Measurements from ENCODE around the gene EZR. TPM values are rescaled to one million over a fixed set of nuclear protein-coding genes. Genes with fewer than 3 reads are reported as not detected.
A peak's percentile ranks its signal among the peaks of the same experiment; 100 is the strongest.
"Not testable (repeated sequence)": the region's sequence is repeated elsewhere in the genome, so short reads cannot be mapped to it uniquely, and the experiment has no call there.

The EZR gene
- polyA plus RNA-seq, 4 donors = 172 to 755 (median 479) TPM

GRCh38 chr6:158830736-158831135 lies 11.6 kb upstream of the EZR start:
- H3K4me3 ChIP-seq (ENCODE audit: low read depth in 1 of 3, low read length in 3 of 3) = no peak overlapping the region
- H3K4me1 ChIP-seq (ENCODE audit: control insufficient read depth in 3 of 3, insufficient read depth in 2 of 3, low read depth in 1 of 3, low read length in 2 of 3) = peaks cover 0 to 16% (median 0%) of the 10 kb centered on the region in 3 donors
- no peak overlapping the region for H3K27ac ChIP-seq (ENCODE audit: low read depth in 1 of 3, low read length in 2 of 3)
- DNase-seq (no peak), FAIRE-seq (no peak)
- no peaks in the 10 kb centered on the region for H3K27me3 ChIP-seq (ENCODE audit: control insufficient read depth in 3 of 3, insufficient read depth in 3 of 3, low read length in 3 of 3)
- no peaks in the 10 kb centered on the region for H3K9me3 ChIP-seq (ENCODE audit: control insufficient read depth in 2 of 2, insufficient read depth in 1 of 2, low read depth in 1 of 2, low read length in 1 of 2)
- WGBS, 3 donors = 95 to 97% (median 97%) methylated on average over 13 of the region's 13 CpGs
- no peaks in the 10 kb centered on the region for H3K36me3 ChIP-seq (ENCODE audit: control insufficient read depth in 3 of 3, insufficient read depth in 2 of 3, low read depth in 1 of 3, low read length in 3 of 3)

GRCh38 chr6:158828807-158829206 lies 9.6 kb upstream of the EZR start:
- Histone ChIP-seq H3K36me3 (ENCODE audit: control insufficient read depth in 3 of 3, insufficient read depth in 2 of 3, low read depth in 1 of 3, low read length in 3 of 3) (no peaks in the 10 kb centered on the region), H3K9me3 (ENCODE audit: control insufficient read depth in 2 of 2, insufficient read depth in 1 of 2, low read depth in 1 of 2, low read length in 1 of 2) (no peaks in the 10 kb centered on the region)

GRCh38 chr6:158826819-158827501 lies 7.8 kb upstream of the EZR start:
- no peak for DNase-seq
- Histone ChIP-seq H3K27ac (ENCODE audit: low read depth in 1 of 3, low read length in 2 of 3) (peak overlapping the region in 1 of 3 donors; percentile 26), H3K4me3 (ENCODE audit: low read depth in 1 of 3, low read length in 3 of 3) (no peak overlapping the region), H3K36me3 (ENCODE audit: control insufficient read depth in 3 of 3, insufficient read depth in 2 of 3, low read depth in 1 of 3, low read length in 3 of 3) (no peaks in the 10 kb centered on the region), H3K9me3 (ENCODE audit: control insufficient read depth in 2 of 2, insufficient read depth in 1 of 2, low read depth in 1 of 2, low read length in 1 of 2) (no peaks in the 10 kb centered on the region), H3K27me3 (ENCODE audit: control insufficient read depth in 3 of 3, insufficient read depth in 3 of 3, low read length in 3 of 3) (no peaks in the 10 kb centered on the region), H3K4me1 (ENCODE audit: control insufficient read depth in 3 of 3, insufficient read depth in 2 of 3, low read depth in 1 of 3, low read length in 2 of 3) (peaks cover 0 to 10% (median 0%) of the 10 kb centered on the region in 3 donors)
- 75 to 86% (median 82%) methylated on average over 4 of the region's 4 CpGs for WGBS, 3 donors
- no peak for FAIRE-seq

More at GRCh38 chr6:158828807-158829206, 9.6 kb upstream of the EZR start:
- H3K4me1 ChIP-seq (ENCODE audit: control insufficient read depth in 3 of 3, insufficient read depth in 2 of 3, low read depth in 1 of 3, low read length in 2 of 3) = peaks cover 0 to 10% (median 0%) of the 10 kb centered on the region in 3 donors
- no peak for DNase-seq
- H3K27me3 ChIP-seq (ENCODE audit: control insufficient read depth in 3 of 3, insufficient read depth in 3 of 3, low read length in 3 of 3) = no peaks in the 10 kb centered on the region
- no peak overlapping the region for H3K27ac ChIP-seq (ENCODE audit: low read depth in 1 of 3, low read length in 2 of 3)
- no peak overlapping the region for H3K4me3 ChIP-seq (ENCODE audit: low read depth in 1 of 3, low read length in 3 of 3)
- WGBS, 3 donors = 73 to 82% (median 76%) methylated on average over 7 of the region's 7 CpGs
- FAIRE-seq = no peak

GRCh38 chr6:158825951-158826306 lies 6.8 kb upstream of the EZR start:
- Histone ChIP-seq H3K27ac (ENCODE audit: low read depth in 1 of 3, low read length in 2 of 3) (no peak overlapping the region), H3K4me3 (ENCODE audit: low read depth in 1 of 3, low read length in 3 of 3) (no peak overlapping the region), H3K27me3 (ENCODE audit: control insufficient read depth in 3 of 3, insufficient read depth in 3 of 3, low read length in 3 of 3) (no peaks in the 10 kb centered on the region), H3K4me1 (ENCODE audit: control insufficient read depth in 3 of 3, insufficient read depth in 2 of 3, low read depth in 1 of 3, low read length in 2 of 3) (peaks cover 0 to 8% (median 0%) of the 10 kb centered on the region in 3 donors), H3K9me3 (ENCODE audit: control insufficient read depth in 2 of 2, insufficient read depth in 1 of 2, low read depth in 1 of 2, low read length in 1 of 2) (no peaks in the 10 kb centered on the region), H3K36me3 (ENCODE audit: control insufficient read depth in 3 of 3, insufficient read depth in 2 of 3, low read depth in 1 of 3, low read length in 3 of 3) (no peaks in the 10 kb centered on the region)
- peak in 1 of 2 donors; percentile 36 for DNase-seq
- FAIRE-seq = no peak
- WGBS, 3 donors = 64 to 84% (median 66%) methylated on average over 9 of the region's 9 CpGs

- DNase-seq (peak in 1 of 2 donors; percentile 39), FAIRE-seq (no peak)
- Histone ChIP-seq H3K9me3 (ENCODE audit: control insufficient read depth in 2 of 2, insufficient read depth in 1 of 2, low read depth in 1 of 2, low read length in 1 of 2) (no peaks in the 10 kb centered on the region), H3K27ac (ENCODE audit: low read depth in 1 of 3, low read length in 2 of 3) (no peak overlapping the region), H3K27me3 (ENCODE audit: control insufficient read depth in 3 of 3, insufficient read depth in 3 of 3, low read length in 3 of 3) (no peaks in the 10 kb centered on the region), H3K4me1 (ENCODE audit: control insufficient read depth in 3 of 3, insufficient read depth in 2 of 3, low read depth in 1 of 3, low read length in 2 of 3) (peaks cover 0 to 8% (median 0%) of the 10 kb centered on the region in 3 donors), H3K4me3 (ENCODE audit: low read depth in 1 of 3, low read length in 3 of 3) (no peak overlapping the region), H3K36me3 (ENCODE audit: control insufficient read depth in 3 of 3, insufficient read depth in 2 of 3, low read depth in 1 of 3, low read length in 3 of 3) (no peaks in the 10 kb centered on the region)
- WGBS, 3 donors = 80 to 85% (median 84%) methylated on average over 13 of the region's 13 CpGs
Measured at GRCh38 chr6:158825038-158825950, 6.1 kb upstream of the EZR start.

GRCh38 chr6:158823616-158824015 lies 4.4 kb upstream of the EZR start:
- not testable (repeated sequence) for DNase-seq; H3K9me3 ChIP-seq (ENCODE audit: control insufficient read depth in 2 of 2, insufficient read depth in 1 of 2, low read depth in 1 of 2, low read length in 1 of 2); H3K36me3 ChIP-seq (ENCODE audit: control insufficient read depth in 3 of 3, insufficient read depth in 2 of 3, low read depth in 1 of 3, low read length in 3 of 3); H3K4me3 ChIP-seq (ENCODE audit: low read depth in 1 of 3, low read length in 3 of 3); FAIRE-seq; H3K27ac ChIP-seq (ENCODE audit: low read depth in 1 of 3, low read length in 2 of 3); H3K27me3 ChIP-seq (ENCODE audit: control insufficient read depth in 3 of 3, insufficient read depth in 3 of 3, low read length in 3 of 3)
- WGBS, 3 donors = 96 to 98% (median 98%) methylated on average over 4 of the region's 4 CpGs
- peaks cover 0 to 12% (median 0%) of the 10 kb centered on the region in 3 donors for H3K4me1 ChIP-seq (ENCODE audit: control insufficient read depth in 3 of 3, insufficient read depth in 2 of 3, low read depth in 1 of 3, low read length in 2 of 3)

GRCh38 chr6:158819977-158820622 lies 932 bp upstream of the EZR start:
- peaks cover 0 to 3% of the 10 kb centered on the region in 2 donors for H3K9me3 ChIP-seq (ENCODE audit: control insufficient read depth in 2 of 2, insufficient read depth in 1 of 2, low read depth in 1 of 2, low read length in 1 of 2)
- no peaks in the 10 kb centered on the region for H3K27me3 ChIP-seq (ENCODE audit: control insufficient read depth in 3 of 3, insufficient read depth in 3 of 3, low read length in 3 of 3)
- peaks cover 0 to 4% (median 0%) of the 10 kb centered on the region in 3 donors for H3K4me1 ChIP-seq (ENCODE audit: control insufficient read depth in 3 of 3, insufficient read depth in 2 of 3, low read depth in 1 of 3, low read length in 2 of 3)
- no peak for FAIRE-seq
- WGBS, 3 donors = 84 to 90% (median 86%) methylated on average over 6 of the region's 6 CpGs
- H3K4me3 ChIP-seq (ENCODE audit: low read depth in 1 of 3, low read length in 3 of 3) = no peak overlapping the region
- peak in 1 of 2 donors; percentile 51 for DNase-seq
- peak overlapping the region in 2 of 3 donors; percentile 88 to 97 for H3K27ac ChIP-seq (ENCODE audit: low read depth in 1 of 3, low read length in 2 of 3)
- peaks cover 0 to 16% (median 0%) of the 10 kb centered on the region in 3 donors for H3K36me3 ChIP-seq (ENCODE audit: control insufficient read depth in 3 of 3, insufficient read depth in 2 of 3, low read depth in 1 of 3, low read length in 3 of 3)

- Histone ChIP-seq H3K9me3 (ENCODE audit: control insufficient read depth in 2 of 2, insufficient read depth in 1 of 2, low read depth in 1 of 2, low read length in 1 of 2) (peaks cover 0 to 3% of the 10 kb centered on the region in 2 donors), H3K27ac (ENCODE audit: low read depth in 1 of 3, low read length in 2 of 3) (peak overlapping the region; percentile 97 to 98 (median 98)), H3K4me3 (ENCODE audit: low read depth in 1 of 3, low read length in 3 of 3) (peak overlapping the region; percentile 63 to 95 (median 87)), H3K36me3 (ENCODE audit: control insufficient read depth in 3 of 3, insufficient read depth in 2 of 3, low read depth in 1 of 3, low read length in 3 of 3) (peaks cover 0 to 26% (median 3%) of the 10 kb centered on the region in 3 donors), H3K4me1 (ENCODE audit: control insufficient read depth in 3 of 3, insufficient read depth in 2 of 3, low read depth in 1 of 3, low read length in 2 of 3) (peaks cover 0 to 15% (median 0%) of the 10 kb centered on the region in 3 donors), H3K27me3 (ENCODE audit: control insufficient read depth in 3 of 3, insufficient read depth in 3 of 3, low read length in 3 of 3) (no peaks in the 10 kb centered on the region)
- FAIRE-seq = no peak
- 0 to 1% (median 1%) methylated on average over 46 to 63 of the region's 63 CpGs for WGBS, 3 donors
- DNase-seq = peak; percentile 70 to 77
Measured at GRCh38 chr6:158818581-158819212, 471 bp downstream of the EZR start.
